Measurements from ENCODE around the gene PSTPIP1.

Gene PSTPIP1

GRCh38 chr15:77032052-77032646, 37.2 kb downstream of the PSTPIP1 start:
- H3K4me2 ChIP-seq = no peak overlapping the region
- TF ChIP-seq, protein P1, sequence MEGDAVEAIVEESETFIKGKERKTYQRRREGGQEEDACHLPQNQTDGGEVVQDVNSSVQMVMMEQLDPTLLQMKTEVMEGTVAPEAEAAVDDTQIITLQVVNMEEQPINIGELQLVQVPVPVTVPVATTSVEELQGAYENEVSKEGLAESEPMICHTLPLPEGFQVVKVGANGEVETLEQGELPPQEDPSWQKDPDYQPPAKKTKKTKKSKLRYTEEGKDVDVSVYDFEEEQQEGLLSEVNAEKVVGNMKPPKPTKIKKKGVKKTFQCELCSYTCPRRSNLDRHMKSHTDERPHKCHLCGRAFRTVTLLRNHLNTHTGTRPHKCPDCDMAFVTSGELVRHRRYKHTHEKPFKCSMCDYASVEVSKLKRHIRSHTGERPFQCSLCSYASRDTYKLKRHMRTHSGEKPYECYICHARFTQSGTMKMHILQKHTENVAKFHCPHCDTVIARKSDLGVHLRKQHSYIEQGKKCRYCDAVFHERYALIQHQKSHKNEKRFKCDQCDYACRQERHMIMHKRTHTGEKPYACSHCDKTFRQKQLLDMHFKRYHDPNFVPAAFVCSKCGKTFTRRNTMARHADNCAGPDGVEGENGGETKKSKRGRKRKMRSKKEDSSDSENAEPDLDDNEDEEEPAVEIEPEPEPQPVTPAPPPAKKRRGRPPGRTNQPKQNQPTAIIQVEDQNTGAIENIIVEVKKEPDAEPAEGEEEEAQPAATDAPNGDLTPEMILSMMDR (conservative IDR thresholded peaks at IDR 0.05; ENCODE audit: low read depth, low read length) = no peak
- no peak overlapping the region for H3K4me3 ChIP-seq (IDR thresholded peaks at IDR 0.05; ENCODE audit: insufficient read depth, low read depth, low read length)
- no peaks in the 10 kb centered on the region for H3K27me3 ChIP-seq (ENCODE audit: insufficient read depth, low read depth)
- H3K27ac ChIP-seq = no peak overlapping the region
- H3K79me2 ChIP-seq (ENCODE audit: insufficient read depth, low read depth) = no peaks in the 10 kb centered on the region
- H2AFZ ChIP-seq (ENCODE audit: low read depth) = no peak overlapping the region
- H3K9ac ChIP-seq = no peak overlapping the region
- peaks cover 16% of the 10 kb centered on the region for H3K4me1 ChIP-seq (ENCODE audit: low read depth, poor library complexity, severe bottlenecking)
- H3K36me3 ChIP-seq (ENCODE audit: insufficient read depth) = no peaks in the 10 kb centered on the region
- H4K20me1 ChIP-seq (ENCODE audit: insufficient read depth) = no peaks in the 10 kb centered on the region

DNA sequence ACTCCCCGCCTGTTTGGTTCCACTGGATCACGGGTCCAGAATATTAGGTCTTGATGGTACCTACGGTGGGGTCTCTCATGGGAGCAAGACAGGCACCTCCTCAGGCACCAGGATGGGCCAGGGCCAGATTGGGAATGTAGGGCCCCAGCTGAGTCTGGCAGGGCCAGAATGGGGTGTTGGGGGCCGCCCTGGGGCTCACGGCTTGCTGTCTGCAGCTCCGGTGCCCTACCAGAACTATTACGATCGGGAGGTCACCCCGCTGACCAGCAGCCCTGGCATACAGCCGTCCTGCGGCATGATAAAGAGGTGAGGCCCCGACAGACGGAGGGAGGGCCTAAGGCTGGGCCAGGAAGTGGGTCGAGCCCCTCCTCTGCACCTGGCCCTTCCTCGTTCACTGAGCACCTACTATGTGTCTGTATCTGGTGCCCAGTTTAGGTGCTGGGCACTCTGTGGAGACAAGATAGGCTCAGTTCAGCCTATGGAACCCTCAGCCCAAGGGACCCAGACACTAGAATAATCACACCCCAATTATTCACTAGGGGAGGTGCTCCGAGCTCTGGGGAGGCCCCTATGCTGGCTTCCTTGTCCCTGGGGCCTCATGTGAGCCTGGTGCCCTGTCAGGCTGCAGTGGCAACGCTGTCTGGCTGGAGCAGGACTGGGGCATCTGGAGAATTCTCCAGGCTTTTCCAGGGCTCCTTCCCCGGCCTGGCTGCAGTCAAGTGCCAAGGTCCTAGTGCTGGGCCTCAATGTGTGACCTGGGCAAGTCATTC, 37.9 kb downstream of the PSTPIP1 start:
- no peak overlapping the region for H3K4me3 ChIP-seq (IDR thresholded peaks at IDR 0.05; ENCODE audit: insufficient read depth, low read depth, low read length)
- H3K79me2 ChIP-seq (ENCODE audit: insufficient read depth, low read depth) = no peaks in the 10 kb centered on the region
- peaks cover 16% of the 10 kb centered on the region for H3K4me1 ChIP-seq (ENCODE audit: low read depth, poor library complexity, severe bottlenecking)
- no peak overlapping the region for H3K9ac ChIP-seq
- H4K20me1 ChIP-seq (ENCODE audit: insufficient read depth) = no peaks in the 10 kb centered on the region
- no peaks in the 10 kb centered on the region for H3K36me3 ChIP-seq (ENCODE audit: insufficient read depth)
- H2AFZ ChIP-seq (ENCODE audit: low read depth) = no peak overlapping the region
- H3K27me3 ChIP-seq (ENCODE audit: insufficient read depth, low read depth) = no peaks in the 10 kb centered on the region
- no peak overlapping the region for H3K27ac ChIP-seq
- H3K4me2 ChIP-seq = no peak overlapping the region
- TF ChIP-seq, protein P1 (conservative IDR thresholded peaks at IDR 0.05; ENCODE audit: low read depth, low read length) = no peak

DNA sequence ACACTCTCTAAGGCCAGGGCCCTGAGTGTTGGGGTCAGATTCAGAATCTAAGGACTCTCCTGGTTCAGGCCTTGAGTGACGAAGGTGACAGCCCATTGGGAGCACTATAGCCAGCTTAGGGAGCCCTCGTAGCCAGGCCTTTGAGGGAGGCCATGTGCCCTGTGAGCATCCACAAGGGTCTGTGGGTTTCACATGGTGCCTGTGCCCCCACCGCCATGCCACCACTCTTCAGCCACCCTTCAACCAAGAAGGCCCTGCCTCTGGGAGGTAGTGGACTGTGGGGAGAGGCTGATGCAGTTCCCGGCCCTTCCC, 38.4 kb downstream of the PSTPIP1 start:
- no peak overlapping the region for H3K4me3 ChIP-seq (IDR thresholded peaks at IDR 0.05; ENCODE audit: insufficient read depth, low read depth, low read length)
- no peak overlapping the region for H3K9ac ChIP-seq
- H3K36me3 ChIP-seq (ENCODE audit: insufficient read depth) = no peaks in the 10 kb centered on the region
- H3K79me2 ChIP-seq (ENCODE audit: insufficient read depth, low read depth) = no peaks in the 10 kb centered on the region
- H3K27me3 ChIP-seq (ENCODE audit: insufficient read depth, low read depth) = no peaks in the 10 kb centered on the region
- peaks cover 16% of the 10 kb centered on the region for H3K4me1 ChIP-seq (ENCODE audit: low read depth, poor library complexity, severe bottlenecking)
- no peaks in the 10 kb centered on the region for H4K20me1 ChIP-seq (ENCODE audit: insufficient read depth)
- TF ChIP-seq, protein P1 (conservative IDR thresholded peaks at IDR 0.05; ENCODE audit: low read depth, low read length) = no peak
- no peak overlapping the region for H3K27ac ChIP-seq
- H3K4me2 ChIP-seq = no peak overlapping the region
- H2AFZ ChIP-seq (ENCODE audit: low read depth) = no peak overlapping the region

DNA sequence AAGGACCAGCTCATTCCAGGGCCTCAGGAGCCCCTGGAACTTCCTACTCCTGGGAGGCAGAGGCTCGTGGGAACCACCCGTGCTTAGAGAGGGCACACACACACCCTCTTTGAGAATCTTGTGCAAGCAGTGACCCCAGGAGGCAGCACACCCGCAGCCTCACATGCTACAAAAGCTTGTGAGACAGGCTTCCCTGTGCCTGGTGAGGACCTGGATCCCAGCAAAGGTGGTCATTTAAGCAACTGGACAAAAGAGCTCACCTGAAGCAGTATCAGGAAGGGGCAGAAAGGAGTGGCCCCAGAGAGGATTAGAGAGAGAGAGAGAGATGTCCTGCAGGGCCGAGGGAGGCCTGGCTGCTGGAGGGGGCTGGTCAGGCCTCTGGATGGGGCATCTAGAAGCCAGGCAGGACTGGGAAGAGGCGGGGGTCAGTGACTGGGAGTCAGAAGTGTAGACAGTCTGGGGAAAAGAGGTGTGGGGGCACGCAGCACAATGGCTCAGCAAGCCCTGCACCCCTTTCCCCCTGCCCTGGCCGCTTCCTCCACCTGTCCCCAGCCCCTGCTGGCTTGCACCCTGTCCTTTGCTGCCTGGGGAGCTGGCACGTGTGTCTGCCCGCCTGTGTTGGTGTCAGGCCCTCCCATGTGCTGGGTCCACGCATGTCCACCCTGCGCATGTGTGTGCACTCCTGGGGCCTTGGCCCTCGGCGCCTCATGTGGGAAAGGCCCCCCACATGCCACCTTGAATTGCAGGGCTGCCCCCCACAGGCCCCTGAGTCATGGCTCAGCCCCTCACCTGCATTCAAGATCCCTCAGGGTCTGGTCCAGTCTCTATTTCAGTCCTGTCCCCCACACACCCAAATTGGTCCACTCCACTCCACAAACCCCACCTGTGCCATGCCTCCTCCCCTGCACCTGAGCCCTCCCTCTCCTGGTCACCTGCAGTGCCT, 39.1 kb downstream of the PSTPIP1 start:
- Histone ChIP-seq H3K4me2 (no peak overlapping the region), H3K36me3 (ENCODE audit: insufficient read depth) (no peaks in the 10 kb centered on the region), H4K20me1 (ENCODE audit: insufficient read depth) (no peaks in the 10 kb centered on the region), H3K4me3 (IDR thresholded peaks at IDR 0.05; ENCODE audit: insufficient read depth, low read depth, low read length) (no peak overlapping the region), H3K79me2 (ENCODE audit: insufficient read depth, low read depth) (no peaks in the 10 kb centered on the region), H3K9ac (no peak overlapping the region), H3K27me3 (ENCODE audit: insufficient read depth, low read depth) (no peaks in the 10 kb centered on the region), H3K4me1 (ENCODE audit: low read depth, poor library complexity, severe bottlenecking) (peaks cover 16% of the 10 kb centered on the region), H3K27ac (no peak overlapping the region), H2AFZ (ENCODE audit: low read depth) (no peak overlapping the region)
- TF ChIP-seq, protein P1 (conservative IDR thresholded peaks at IDR 0.05; ENCODE audit: low read depth, low read length) = no peak
